Vagina (tissue), 2 donors: ENCODE data around the gene TANGO2.

ENCODE experiments used
- POLR2A ChIP-seq, 2 donors: fragments of 450-650 bp; IDR thresholded peaks; one replicate each; pipeline ENCODE4 v1.6.1; 2017; ENCODE audit warnings: antibody characterized with exemption in 2 of 2, mild to moderate bottlenecking in 2 of 2, moderate library complexity in 2 of 2
- POLR2AphosphoS5 ChIP-seq, 2 donors: sonication (generic); formaldehyde crosslinking; IDR thresholded peaks; one replicate each; pipeline ENCODE4 v1.9.0; 2017; ENCODE audit warnings: antibody characterized with exemption in 2 of 2, mild to moderate bottlenecking in 2 of 2, low read depth in 1 of 2; ENCODE audit not compliant: insufficient read depth in 1 of 2
- TF ChIP-seq, protein P1 (sequence below), 3 experiments: fragments of 450-650 bp in 2 of 3; fragments of 200-600 bp in 1 of 3; sonication (generic) in 1 of 3; IDR thresholded peaks; one replicate each; pipeline ENCODE4 v1.5.1; 2017 to 2019; ENCODE audit warnings: antibody characterized with exemption in 3 of 3, mild to moderate bottlenecking in 2 of 3, moderate library complexity in 2 of 3

DNA sequence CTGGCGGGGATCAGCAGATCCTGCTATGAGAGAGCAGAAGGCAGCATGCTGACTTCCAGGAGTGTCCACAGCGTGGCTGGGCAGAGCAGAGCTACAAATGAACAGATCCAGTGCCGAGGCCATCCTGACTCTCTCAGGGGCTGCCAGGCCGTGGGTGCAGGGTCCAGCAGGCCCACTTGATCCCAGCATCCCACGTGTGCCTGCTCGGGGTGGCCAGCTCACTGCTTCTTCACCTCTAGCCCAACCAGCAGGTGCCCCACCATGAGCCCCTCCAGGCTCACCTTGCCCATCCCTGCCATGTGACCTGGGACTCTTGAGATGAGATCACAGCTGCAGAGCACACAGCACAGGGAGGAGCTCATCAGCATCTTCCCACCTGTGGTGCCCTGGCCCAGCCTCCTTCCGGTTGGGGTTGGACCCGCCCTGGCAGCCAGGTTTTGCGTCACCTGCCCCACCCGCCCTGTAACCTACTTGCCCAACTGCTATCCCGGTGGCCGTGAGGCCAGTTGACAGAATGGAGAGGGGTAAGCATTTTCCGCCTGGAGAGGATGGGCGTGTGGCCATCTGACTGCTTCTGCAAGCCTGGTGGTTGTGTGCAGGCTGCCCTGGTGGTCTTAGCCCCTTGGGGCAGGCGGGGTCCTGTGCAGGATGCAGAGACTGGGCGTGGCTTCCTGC lies 11.0 kb downstream of the TANGO2 start:
- TF ChIP-seq, protein P1, sequence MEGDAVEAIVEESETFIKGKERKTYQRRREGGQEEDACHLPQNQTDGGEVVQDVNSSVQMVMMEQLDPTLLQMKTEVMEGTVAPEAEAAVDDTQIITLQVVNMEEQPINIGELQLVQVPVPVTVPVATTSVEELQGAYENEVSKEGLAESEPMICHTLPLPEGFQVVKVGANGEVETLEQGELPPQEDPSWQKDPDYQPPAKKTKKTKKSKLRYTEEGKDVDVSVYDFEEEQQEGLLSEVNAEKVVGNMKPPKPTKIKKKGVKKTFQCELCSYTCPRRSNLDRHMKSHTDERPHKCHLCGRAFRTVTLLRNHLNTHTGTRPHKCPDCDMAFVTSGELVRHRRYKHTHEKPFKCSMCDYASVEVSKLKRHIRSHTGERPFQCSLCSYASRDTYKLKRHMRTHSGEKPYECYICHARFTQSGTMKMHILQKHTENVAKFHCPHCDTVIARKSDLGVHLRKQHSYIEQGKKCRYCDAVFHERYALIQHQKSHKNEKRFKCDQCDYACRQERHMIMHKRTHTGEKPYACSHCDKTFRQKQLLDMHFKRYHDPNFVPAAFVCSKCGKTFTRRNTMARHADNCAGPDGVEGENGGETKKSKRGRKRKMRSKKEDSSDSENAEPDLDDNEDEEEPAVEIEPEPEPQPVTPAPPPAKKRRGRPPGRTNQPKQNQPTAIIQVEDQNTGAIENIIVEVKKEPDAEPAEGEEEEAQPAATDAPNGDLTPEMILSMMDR (IDR thresholded peaks at IDR 0.05) = no peak
- TF ChIP-seq POLR2A (IDR thresholded peaks at IDR 0.05) (no peak), POLR2AphosphoS5 (IDR thresholded peaks at IDR 0.05; ENCODE audit: insufficient read depth in 1 of 2, low read depth in 1 of 2) (no peak)
